Measurements from ENCODE around the gene RASSF8.

RASSF8 gene

GRCh38 chr12:26047401-26048226, 89.1 kb downstream of the RASSF8 start:
- H4K20me1 ChIP-seq (ENCODE audit: low read depth, low read length), result no peaks in the 10 kb centered on the region
- H3K9me3 ChIP-seq (ENCODE audit: insufficient read depth, low read length), result no peaks in the 10 kb centered on the region
- H3K9ac ChIP-seq (ENCODE audit: low read length), result no peak overlapping the region
- H3K4me2 ChIP-seq (ENCODE audit: low read depth, low read length, poor library complexity, severe bottlenecking), result no peak overlapping the region
- TF ChIP-seq CTCF (IDR thresholded peaks at IDR 0.05; ENCODE audit: insufficient read depth, low read length, poor library complexity, severe bottlenecking) (no peak), EZH2phosphoT487 (conservative IDR thresholded peaks at IDR 0.05; ENCODE audit: low read length) (no peak)
- H3K36me3 ChIP-seq (ENCODE audit: low read length), result no peaks in the 10 kb centered on the region
- H3K27ac ChIP-seq (ENCODE audit: low read depth, low read length), result no peak overlapping the region
- no peaks in the 10 kb centered on the region for H3K9me2 ChIP-seq (replicated peaks; ENCODE audit: insufficient read depth, low read length)
- H3K27me3 ChIP-seq (ENCODE audit: low read length), result no peaks in the 10 kb centered on the region
- no peaks in the 10 kb centered on the region for H3K79me2 ChIP-seq (ENCODE audit: insufficient read depth, low read length)
- H2AFZ ChIP-seq (ENCODE audit: low read depth, low read length, severe bottlenecking), result no peak overlapping the region
- H3F3A ChIP-seq (ENCODE audit: insufficient read depth), result no peaks in the 10 kb centered on the region
- H3K4me3 ChIP-seq (ENCODE audit: insufficient read depth, low read length, poor library complexity, severe bottlenecking), result no peak overlapping the region

DNA sequence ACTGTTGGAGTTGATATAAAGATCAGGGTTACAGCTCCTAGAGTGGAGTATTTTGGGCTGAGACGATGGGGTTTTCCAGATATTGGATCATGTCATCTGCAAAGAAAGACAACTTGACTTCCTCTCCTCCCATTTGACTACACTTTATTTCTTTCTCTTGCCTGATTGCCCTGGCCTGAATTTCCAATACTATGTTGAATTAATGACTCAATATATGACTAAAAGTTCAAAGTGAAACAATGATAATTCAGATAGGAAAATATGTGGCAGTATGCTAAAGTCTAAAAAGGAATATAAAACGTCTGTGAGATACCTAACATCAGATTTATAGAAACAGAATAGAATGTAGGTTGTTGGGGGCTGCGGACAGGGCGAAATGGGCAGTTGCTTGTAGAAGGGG, 94.2 kb downstream of the RASSF8 start:
- H2AFZ ChIP-seq (ENCODE audit: low read depth, low read length, severe bottlenecking), result no peak overlapping the region
- no peak overlapping the region for H3K27ac ChIP-seq (ENCODE audit: low read depth, low read length)
- H3K4me2 ChIP-seq (ENCODE audit: low read depth, low read length, poor library complexity, severe bottlenecking), result no peak overlapping the region
- H3K4me3 ChIP-seq (ENCODE audit: insufficient read depth, low read length, poor library complexity, severe bottlenecking), result no peak overlapping the region
- H3K36me3 ChIP-seq (ENCODE audit: low read length), result no peaks in the 10 kb centered on the region
- no peak for TF ChIP-seq CTCF (IDR thresholded peaks at IDR 0.05; ENCODE audit: insufficient read depth, low read length, poor library complexity, severe bottlenecking)
- no peaks in the 10 kb centered on the region for H3F3A ChIP-seq (ENCODE audit: insufficient read depth)
- H4K20me1 ChIP-seq (ENCODE audit: low read depth, low read length), result no peaks in the 10 kb centered on the region
- no peak overlapping the region for H3K9ac ChIP-seq (ENCODE audit: low read length)
- H3K9me3 ChIP-seq (ENCODE audit: insufficient read depth, low read length), result no peaks in the 10 kb centered on the region
- H3K27me3 ChIP-seq (ENCODE audit: low read length), result no peaks in the 10 kb centered on the region
- H3K9me2 ChIP-seq (replicated peaks; ENCODE audit: insufficient read depth, low read length), result no peaks in the 10 kb centered on the region
- H3K79me2 ChIP-seq (ENCODE audit: insufficient read depth, low read length), result no peaks in the 10 kb centered on the region

GRCh38 chr12:26054383-26054782, 95.9 kb downstream of the RASSF8 start:
- H3K4me2 ChIP-seq (ENCODE audit: low read depth, low read length, poor library complexity, severe bottlenecking), result no peak overlapping the region
- no peaks in the 10 kb centered on the region for H3F3A ChIP-seq (ENCODE audit: insufficient read depth)
- no peak for TF ChIP-seq CTCF (IDR thresholded peaks at IDR 0.05; ENCODE audit: insufficient read depth, low read length, poor library complexity, severe bottlenecking)
- no peak for TF ChIP-seq EZH2phosphoT487 (conservative IDR thresholded peaks at IDR 0.05; ENCODE audit: low read length)
- no peaks in the 10 kb centered on the region for H3K36me3 ChIP-seq (ENCODE audit: low read length)
- no peaks in the 10 kb centered on the region for H3K27me3 ChIP-seq (ENCODE audit: low read length)
- H3K9me2 ChIP-seq (replicated peaks; ENCODE audit: insufficient read depth, low read length), result no peaks in the 10 kb centered on the region
- H3K27ac ChIP-seq (ENCODE audit: low read depth, low read length), result no peak overlapping the region
- no peak overlapping the region for H2AFZ ChIP-seq (ENCODE audit: low read depth, low read length, severe bottlenecking)
- no peak overlapping the region for H3K9ac ChIP-seq (ENCODE audit: low read length)
- no peaks in the 10 kb centered on the region for H3K9me3 ChIP-seq (ENCODE audit: insufficient read depth, low read length)
- H3K4me3 ChIP-seq (ENCODE audit: insufficient read depth, low read length, poor library complexity, severe bottlenecking), result no peak overlapping the region
- H4K20me1 ChIP-seq (ENCODE audit: low read depth, low read length), result no peaks in the 10 kb centered on the region
- H3K79me2 ChIP-seq (ENCODE audit: insufficient read depth, low read length), result no peaks in the 10 kb centered on the region

All from SU-DHL-6 (cell line).